COLO668 (cell line): ENCODE measurements around the gene KCNG3.
"Not testable (repeated sequence)": the region's sequence is repeated elsewhere in the genome, so short reads cannot be mapped to it uniquely, and the experiment has no call there.

Experiments
- DNase-seq: peaks from one replicate; lab custom pipeline; 2025; ENCODE audit not compliant: unreplicated experiment; lab: John Stamatoyannopoulos, UW

Gene KCNG3

GRCh38 chr2:42435628-42436027 lies 58.2 kb downstream of the KCNG3 start:
- DNase-seq: no peak

DNA sequence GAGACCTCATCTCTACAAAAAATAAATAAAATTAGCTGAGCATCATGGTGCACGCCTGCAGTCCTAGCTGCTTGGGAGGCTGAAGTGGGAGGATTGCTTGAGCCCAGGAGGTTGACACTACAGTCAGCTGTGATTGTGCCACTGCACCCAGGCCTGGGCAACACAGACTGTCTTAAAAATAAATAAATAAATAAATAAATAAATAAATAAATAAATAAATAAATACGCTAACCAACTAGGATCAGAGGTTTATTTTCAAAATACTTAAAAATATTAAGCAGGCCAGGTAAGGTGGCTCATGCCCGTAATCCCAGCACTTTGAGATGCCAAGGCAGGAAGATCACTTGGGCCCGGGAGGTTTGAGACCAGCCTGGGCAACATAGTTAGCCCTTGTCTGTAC lies 63.6 kb downstream of the KCNG3 start:
- DNase-seq: no peak

DNA sequence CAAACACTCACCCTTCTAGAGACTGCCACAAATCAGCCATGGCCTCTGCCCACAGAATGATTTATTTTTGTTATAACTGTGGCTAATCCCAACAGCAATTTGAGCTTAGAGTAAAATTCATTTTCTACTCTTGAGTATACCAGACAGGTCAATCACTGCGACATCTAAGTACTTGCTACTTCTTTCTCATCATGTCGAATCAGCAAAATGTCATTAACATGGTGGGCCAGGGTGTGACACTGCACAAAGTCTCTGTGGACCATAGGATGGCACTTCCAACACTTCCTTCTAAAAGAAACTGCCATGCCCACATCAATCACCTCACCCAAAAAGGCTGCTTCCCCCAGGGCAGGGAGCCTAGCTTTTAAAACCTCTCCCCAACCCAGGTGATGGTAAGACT lies 64.4 kb downstream of the KCNG3 start:
- no peak for DNase-seq

DNA sequence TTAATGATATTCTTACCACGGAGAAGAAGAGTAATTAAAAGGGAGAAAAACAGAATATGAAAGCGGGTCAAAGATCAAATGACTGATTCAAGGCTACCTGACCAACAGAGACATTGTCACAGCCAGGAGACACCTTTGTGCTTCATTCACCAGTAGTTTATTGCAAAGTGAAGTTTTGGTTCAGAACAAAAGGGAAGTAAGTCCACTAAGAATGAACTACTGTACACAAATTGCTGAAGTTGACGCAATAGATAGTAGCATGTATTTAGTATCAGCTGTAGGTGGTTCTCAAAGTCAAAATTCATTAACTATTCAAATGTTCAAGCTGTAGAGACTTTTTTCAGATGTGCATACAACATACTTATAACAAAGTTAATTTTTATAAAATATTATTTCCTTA lies 68.1 kb downstream of the KCNG3 start:
- DNase-seq: no peak

GRCh38 chr2:42424033-42424432 lies 69.7 kb downstream of the KCNG3 start:
- no peak for DNase-seq

DNA sequence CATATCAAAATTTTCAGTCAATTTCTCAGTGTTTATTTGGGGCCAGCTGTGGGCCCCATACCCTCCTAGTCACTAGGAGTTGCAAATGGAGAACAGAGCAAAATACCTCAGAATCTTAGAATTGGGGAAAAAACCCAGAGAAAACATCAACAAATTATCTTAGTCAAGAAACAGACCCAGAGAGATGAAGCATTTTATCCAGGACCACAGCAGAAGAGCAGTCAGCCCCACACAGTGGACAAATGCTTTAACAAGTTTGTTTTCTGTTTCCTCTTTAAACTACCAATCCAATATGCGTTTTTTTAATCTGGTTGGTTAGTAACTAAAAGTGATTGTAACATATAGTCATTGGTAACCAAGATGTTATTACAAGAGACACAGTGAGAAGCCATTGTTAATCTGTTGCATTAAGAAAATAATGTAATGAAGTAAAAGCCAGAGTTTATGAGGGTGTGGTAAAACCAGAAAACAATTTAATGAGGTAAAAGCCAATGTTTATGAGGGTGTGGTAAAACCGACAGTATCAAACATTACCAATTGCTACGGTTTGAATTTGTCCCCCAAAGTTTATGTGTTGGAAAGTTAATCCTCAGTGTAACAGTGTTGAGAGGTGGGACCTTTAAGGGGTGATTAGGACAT lies 72.1 kb downstream of the KCNG3 start:
- DNase-seq: no peak

DNA sequence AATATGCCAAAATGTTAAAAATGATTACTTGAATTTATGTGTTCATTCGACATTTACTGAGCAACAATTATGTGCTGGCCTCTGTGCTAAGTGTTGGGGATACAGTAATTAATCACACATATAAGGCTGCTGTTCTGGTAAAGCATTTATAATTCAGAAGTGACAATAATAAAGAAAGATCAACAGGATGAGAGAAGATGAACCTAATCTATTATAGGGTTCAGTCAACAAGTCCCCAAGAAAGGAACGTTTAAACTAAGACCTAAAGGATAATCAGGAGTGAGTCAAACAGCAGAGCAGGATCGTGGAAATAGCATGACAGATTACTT lies 72.7 kb downstream of the KCNG3 start:
- no peak for DNase-seq

DNA sequence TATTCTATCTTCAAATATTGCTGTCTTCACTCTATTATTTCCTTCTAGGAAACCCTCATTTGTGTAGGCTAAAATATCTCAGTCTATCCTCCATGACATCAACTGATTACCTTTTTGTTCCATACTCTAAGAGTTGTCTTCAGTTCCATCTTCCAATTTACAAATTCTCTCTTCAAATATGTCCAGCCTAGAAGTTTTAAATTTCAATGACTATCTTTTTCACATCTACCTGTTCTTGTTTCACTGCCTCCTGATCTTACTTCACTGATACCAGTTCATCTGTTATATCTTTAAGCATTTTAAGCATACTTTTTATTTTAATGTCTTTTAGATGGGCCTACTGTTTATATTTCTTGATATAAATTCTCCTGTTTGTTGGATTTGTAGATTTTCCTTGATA lies 79.1 kb downstream of the KCNG3 start:
- DNase-seq: no peak

DNA sequence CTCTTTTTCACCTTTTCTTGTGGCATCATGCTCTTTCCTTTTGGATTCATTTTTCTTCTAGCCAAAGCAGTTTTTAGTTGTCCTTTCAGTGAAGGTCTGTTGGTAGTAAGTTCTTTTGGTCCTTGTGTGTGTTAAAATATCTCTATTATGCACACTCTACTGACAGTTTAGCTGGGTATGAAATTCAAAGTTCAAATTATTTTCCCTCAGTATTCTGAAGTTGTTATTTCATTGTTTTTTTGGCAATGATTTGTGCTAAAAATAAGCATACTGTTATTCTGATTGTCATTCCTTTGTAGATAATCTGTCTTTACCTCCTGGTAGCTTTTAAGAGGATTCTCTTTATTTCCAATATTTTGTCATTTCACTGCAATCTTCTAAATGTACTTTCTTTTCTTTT lies 79.6 kb downstream of the KCNG3 start:
- no peak for DNase-seq

- no peak for DNase-seq
Measured at GRCh38 chr2:42410742-42411514, 82.9 kb downstream of the KCNG3 start.

- no peak for DNase-seq
Measured at GRCh38 chr2:42408009-42408408, 85.8 kb downstream of the KCNG3 start.

DNA sequence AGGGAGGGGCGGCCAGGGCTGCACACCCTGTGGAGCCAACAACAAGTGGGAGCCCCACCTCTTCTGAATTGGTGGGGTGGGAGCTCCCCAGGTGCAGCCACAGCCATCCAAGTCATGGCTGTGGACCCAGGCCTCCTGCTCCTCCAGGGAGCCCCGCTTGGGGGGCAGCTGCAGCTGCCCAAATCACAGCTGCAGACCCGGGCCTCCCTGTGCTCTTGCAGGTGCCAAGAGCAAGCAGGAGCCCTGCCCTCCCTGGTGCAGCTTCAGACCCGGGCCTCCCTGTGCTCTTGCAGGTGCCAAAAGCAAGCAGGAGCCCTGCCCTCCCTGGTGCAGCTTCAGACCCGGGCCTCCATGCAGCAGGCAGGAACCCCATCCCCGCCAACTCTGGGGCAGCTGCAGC lies 86.3 kb downstream of the KCNG3 start:
- no peak for DNase-seq

GRCh38 chr2:42404676-42405075 lies 89.1 kb downstream of the KCNG3 start:
- no peak for DNase-seq

- DNase-seq: no peak
Measured at GRCh38 chr2:42401773-42402172, 92.0 kb downstream of the KCNG3 start.

- DNase-seq: not testable (repeated sequence)
Measured at GRCh38 chr2:42398052-42398451, 95.7 kb downstream of the KCNG3 start.

DNA sequence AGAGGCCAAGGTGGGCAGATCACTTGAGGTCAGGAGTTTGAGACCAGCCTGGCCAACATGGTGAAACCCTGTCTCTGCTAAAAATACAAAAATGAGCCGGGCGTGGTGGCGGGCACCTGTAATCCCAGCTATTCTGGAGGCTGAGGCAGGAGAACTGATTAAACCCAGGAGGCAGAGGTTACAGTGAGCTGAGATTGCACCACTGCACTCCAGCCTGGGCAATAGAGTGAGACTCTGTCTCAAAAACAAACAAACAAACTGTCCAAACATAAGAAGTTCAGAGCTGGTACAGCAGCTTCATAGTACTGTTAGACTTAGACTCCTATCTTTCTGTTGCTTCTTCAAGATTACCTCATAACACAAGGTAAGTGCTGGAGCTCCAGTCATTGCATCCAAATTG lies 100.5 kb downstream of the KCNG3 start:
- not testable (repeated sequence) for DNase-seq

DNA sequence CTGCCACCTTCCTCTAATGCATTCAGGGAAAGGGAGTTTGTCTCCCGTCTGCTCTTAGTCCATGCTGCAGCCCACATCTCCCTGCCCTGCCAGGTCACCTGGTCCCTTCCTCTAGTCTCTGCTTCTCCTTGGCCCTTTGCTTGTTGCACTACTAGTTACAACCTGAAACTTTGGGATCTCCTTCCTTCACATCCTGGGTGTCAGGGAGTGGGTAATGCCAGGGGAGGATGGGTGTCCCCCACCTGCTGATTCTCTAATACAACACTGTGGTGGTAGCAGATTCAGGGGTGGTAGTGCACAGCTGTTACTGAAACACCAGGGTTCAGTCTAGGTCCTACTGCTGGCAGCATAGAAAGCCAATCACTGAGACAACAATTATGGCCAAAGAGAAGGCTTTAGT lies 101.6 kb downstream of the KCNG3 start:
- no peak for DNase-seq
